A673 (cell line): ENCODE data around the gene GSTK1.

Experiments used
- EZH2 ChIP-seq: fragments of 200-600 bp; sonication (generic); IDR thresholded peaks from 2 replicates; pipeline ENCODE4 v1.6.1; 2017; ENCODE audit warnings: borderline replicate concordance, low read depth, mild to moderate bottlenecking, mixed read lengths, antibody characterized with exemption, low read length; ENCODE audit not compliant: poor library complexity, severe bottlenecking
- TF ChIP-seq, protein P1 (sequence below): fragments of 300-800, 200-600 bp; sonication (generic); conservative IDR thresholded peaks from 2 replicates; pipeline ENCODE4 v1.5.1; 2017; ENCODE audit warnings: low read depth, mild to moderate bottlenecking, antibody characterized with exemption, low read length, moderate library complexity, mixed read lengths

GRCh38 chr7:143287935-143288826 lies 24.9 kb downstream of the GSTK1 start, which contains the start of gene CASP2:
- TF ChIP-seq, protein P1, sequence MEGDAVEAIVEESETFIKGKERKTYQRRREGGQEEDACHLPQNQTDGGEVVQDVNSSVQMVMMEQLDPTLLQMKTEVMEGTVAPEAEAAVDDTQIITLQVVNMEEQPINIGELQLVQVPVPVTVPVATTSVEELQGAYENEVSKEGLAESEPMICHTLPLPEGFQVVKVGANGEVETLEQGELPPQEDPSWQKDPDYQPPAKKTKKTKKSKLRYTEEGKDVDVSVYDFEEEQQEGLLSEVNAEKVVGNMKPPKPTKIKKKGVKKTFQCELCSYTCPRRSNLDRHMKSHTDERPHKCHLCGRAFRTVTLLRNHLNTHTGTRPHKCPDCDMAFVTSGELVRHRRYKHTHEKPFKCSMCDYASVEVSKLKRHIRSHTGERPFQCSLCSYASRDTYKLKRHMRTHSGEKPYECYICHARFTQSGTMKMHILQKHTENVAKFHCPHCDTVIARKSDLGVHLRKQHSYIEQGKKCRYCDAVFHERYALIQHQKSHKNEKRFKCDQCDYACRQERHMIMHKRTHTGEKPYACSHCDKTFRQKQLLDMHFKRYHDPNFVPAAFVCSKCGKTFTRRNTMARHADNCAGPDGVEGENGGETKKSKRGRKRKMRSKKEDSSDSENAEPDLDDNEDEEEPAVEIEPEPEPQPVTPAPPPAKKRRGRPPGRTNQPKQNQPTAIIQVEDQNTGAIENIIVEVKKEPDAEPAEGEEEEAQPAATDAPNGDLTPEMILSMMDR: peak; percentile 35; the same call in 1 of the 2 replicates
- no peak for TF ChIP-seq EZH2
